Ovary (tissue), 3 donors: ENCODE data around the gene SLAMF7.

Source experiments
- CTCF ChIP-seq, 3 donors: fragments of 450-650 bp in 2 of 3; fragments of 200-600 bp in 1 of 3; IDR thresholded peaks; one replicate each; pipeline versions ENCODE4 v1.5.1 to v1.8.0; 2016 to 2022; ENCODE audit warnings: antibody characterized with exemption in 3 of 3, mild to moderate bottlenecking in 1 of 3
- EP300 ChIP-seq: sonication (generic); formaldehyde crosslinking; IDR thresholded peaks from one replicate; pipeline ENCODE4 v1.6.1; 2017; ENCODE audit warnings: antibody characterized with exemption
- POLR2A ChIP-seq: fragments of 450-650 bp; IDR thresholded peaks from one replicate; pipeline ENCODE4 v1.6.1; 2017; ENCODE audit warnings: antibody characterized with exemption, mild to moderate bottlenecking, moderate library complexity
- donor health status: DM: no; HTN: no; CAD: no.

DNA sequence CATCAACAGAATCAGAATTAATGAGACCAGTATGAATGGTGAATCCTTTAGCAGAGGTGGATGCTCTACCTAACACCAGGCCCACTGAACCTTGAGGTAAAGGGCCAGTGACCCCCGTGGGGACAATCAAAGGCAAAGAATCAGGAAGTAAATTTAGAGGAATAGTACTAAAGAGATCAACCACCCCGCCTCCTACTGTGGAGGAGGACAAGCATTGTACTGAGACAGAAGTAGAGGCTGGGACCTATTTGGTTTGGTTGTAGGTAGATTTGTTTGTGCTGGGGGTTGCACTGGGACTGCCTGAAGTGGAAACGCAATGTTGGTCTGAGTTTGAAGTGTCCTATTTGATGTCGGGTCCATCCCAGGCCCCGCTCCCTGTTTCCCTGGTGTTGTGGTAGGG lies 36.9 kb upstream of the SLAMF7 start:
- TF ChIP-seq CTCF (IDR thresholded peaks at IDR 0.05) (no peak), EP300 (no peak), POLR2A (no peak)
